K562 (cell line): ENCODE measurements around the gene KCTD19. TPM values are rescaled to one million over a fixed set of nuclear protein-coding genes. Genes with fewer than 3 reads are reported as not detected.

Source experiments
- COPS2 ChIP-seq: fragments of 450-650 bp; conservative IDR thresholded peaks from 2 replicates; pipeline ENCODE4 v1.6.1; 2016; ENCODE audit warnings: mild to moderate bottlenecking, moderate library complexity
- EHMT2 ChIP-seq: fragments of 450-650 bp; IDR thresholded peaks from 2 replicates; pipeline ENCODE4 v1.6.1; 2018; ENCODE audit warnings: antibody characterized with exemption
- EP400 ChIP-seq: fragments of 450-650 bp; IDR thresholded peaks from 2 replicates; pipeline ENCODE4 v1.6.1; 2017; ENCODE audit warnings: antibody characterized with exemption, mild to moderate bottlenecking, moderate library complexity
- HINFP ChIP-seq: fragments of 450-650 bp; conservative IDR thresholded peaks from 2 replicates; pipeline ENCODE4 v1.6.1; 2016; ENCODE audit warnings: missing genetic modification characterization, low read depth, mild to moderate bottlenecking, control low read depth, missing compliant biosample characterization
- KDM1A ChIP-seq, 2 experiments: fragments of 450-650 bp; IDR thresholded peaks; 2 replicates each; pipeline ENCODE4 v1.6.1; 2016; ENCODE audit warnings: mild to moderate bottlenecking in 2 of 2
- KDM5B ChIP-seq: fragments of 200-600 bp; sonication (generic); IDR thresholded peaks from 2 replicates; pipeline ENCODE4 v1.6.1; 2012; ENCODE audit warnings: low read depth, mild to moderate bottlenecking, moderate library complexity, low read length, control low read depth, inconsistent platforms; ENCODE audit not compliant: insufficient replicate concordance
- MCM7 ChIP-seq, 2 experiments: fragments of 450-650 bp; IDR thresholded peaks; 2 replicates each; pipeline ENCODE4 v1.6.1; 2016 to 2018
- MTF1 ChIP-seq: fragments of 250-450 bp; sonication (Bioruptor Pico); IDR thresholded peaks from 2 replicates; pipeline ENCODE4 v1.9.0; 2021; ENCODE audit warnings: moderate library complexity, mild to moderate bottlenecking, inconsistent platforms, borderline replicate concordance
- NCOA2 ChIP-seq, 2 experiments: fragments of 450-650 bp; IDR thresholded peaks; 2 replicates each; pipeline ENCODE4 v1.6.1; 2018; ENCODE audit warnings: mild to moderate bottlenecking in 2 of 2, moderate library complexity in 1 of 2; ENCODE audit not compliant: partially characterized antibody in 2 of 2
- NFE2 ChIP-seq: IDR thresholded peaks from 2 replicates; pipeline ENCODE4 v1.6.1; 2014; ENCODE audit warnings: antibody characterized with exemption, low read depth
- NUFIP1 ChIP-seq: fragments of 450-650 bp; IDR thresholded peaks from 2 replicates; pipeline ENCODE4 v1.6.1; 2018; ENCODE audit not compliant: partially characterized antibody
- PHF8 ChIP-seq: fragments of 200-600 bp; sonication (generic); IDR thresholded peaks from 2 replicates; pipeline ENCODE4 v1.6.1; 2012; ENCODE audit warnings: mixed run types, mild to moderate bottlenecking, inconsistent platforms, low read length, moderate library complexity, borderline replicate concordance
- PKNOX1 ChIP-seq: fragments of 450-650 bp; IDR thresholded peaks from 2 replicates; pipeline ENCODE4 v1.6.1; 2016
- SOX6 ChIP-seq: fragments of 450-650 bp; IDR thresholded peaks from 2 replicates; pipeline ENCODE4 v1.6.1; 2014; ENCODE audit warnings: mild to moderate bottlenecking
- SRF ChIP-seq, 2 experiments: fragments of 250-450, 450-650 bp in 1 of 2; sonication (Bioruptor Pico) in 1 of 2; sonication (generic) in 1 of 2; formaldehyde crosslinking; IDR thresholded peaks; 2 replicates each; pipeline versions ENCODE4 v1.5.0 to v1.5.1; 2020 to 2022; ENCODE audit warnings: mild to moderate bottlenecking in 1 of 2, missing genetic modification reagents in 1 of 2
- STAT5A ChIP-seq: IDR thresholded peaks from 2 replicates; pipeline ENCODE4 v1.6.1; 2012; ENCODE audit warnings: low read length, inconsistent platforms, borderline replicate concordance
- SUPT5H ChIP-seq: fragments of 450-650 bp; IDR thresholded peaks from 2 replicates; pipeline ENCODE4 v1.6.1; 2016
- TEAD2 ChIP-seq: fragments of 450-650 bp; IDR thresholded peaks from 2 replicates; pipeline ENCODE4 v1.6.1; 2016; ENCODE audit warnings: missing genetic modification characterization, control low read depth, missing compliant biosample characterization
- TSC22D4 ChIP-seq: fragments of 450-650 bp; IDR thresholded peaks from 2 replicates; pipeline ENCODE4 v1.6.1; 2016; ENCODE audit warnings: missing genetic modification characterization, missing biosample characterization, control low read depth
- XRCC5 ChIP-seq: fragments of 200-400 bp; formaldehyde crosslinking; IDR thresholded peaks from 2 replicates; pipeline ENCODE4 v1.6.1; 2017; ENCODE audit warnings: low read depth, mild to moderate bottlenecking, low read length
- ZBTB17 ChIP-seq: fragments of 450-650 bp; formaldehyde crosslinking; IDR thresholded peaks from 2 replicates; pipeline ENCODE4 v1.4.0; 2020; ENCODE audit warnings: mild to moderate bottlenecking
- ZNF124 ChIP-seq: sonication (generic); formaldehyde crosslinking; IDR thresholded peaks from 2 replicates; pipeline ENCODE4 v1.8.1; 2022; ENCODE audit warnings: missing genetic modification reagents
- ZNF280B ChIP-seq: fragments of 250-450 bp; sonication (Bioruptor Pico); IDR thresholded peaks from 2 replicates; pipeline ENCODE4 v1.5.1; 2021; ENCODE audit warnings: mild to moderate bottlenecking
- ZNF316 ChIP-seq: fragments of 450-650 bp; IDR thresholded peaks from 2 replicates; pipeline ENCODE4 v1.6.1; 2016
- ZNF696 ChIP-seq: fragments of 250-450 bp; sonication (Bioruptor Pico); conservative IDR thresholded peaks from 2 replicates; pipeline ENCODE4 v1.4.0; 2020; ENCODE audit warnings: mild to moderate bottlenecking, moderate library complexity
- ZNF764 ChIP-seq: fragments of 250-450 bp; sonication (Bioruptor Pico); IDR thresholded peaks from 2 replicates; pipeline ENCODE4 v1.4.0; 2020; ENCODE audit warnings: low read depth, mild to moderate bottlenecking, moderate library complexity
- ZNF766 ChIP-seq: fragments of 200-800 bp; sonication (Bioruptor generic); conservative IDR thresholded peaks from 2 replicates; pipeline ENCODE4 v1.6.1; 2016; ENCODE audit warnings: missing genetic modification characterization, missing compliant biosample characterization
- polyA plus RNA-seq, 8 experiments: library from polyadenylated mRNA; depleted of rRNA in 4 of 8; stranded (reverse) in 5 of 8; unstranded in 3 of 8; fragments of >200 nt; fragmentation: Nextera tagmentation in 2 of 8; fragmentation: Illumina TruSeq in 1 of 8; extraction: Ambion mirVana in 2 of 8; extraction: Trizol in 1 of 8; gene quantifications; 2 replicates each; pipeline versions ENCODE4 v1.2.1 to v1.2.3, GENCODE V29; 2011 to 2014; ENCODE audit warnings: inconsistent platforms in 1 of 8, missing spikeins in 1 of 8
- total RNA-seq, 7 experiments: library from RNA; depleted of rRNA in 6 of 7; stranded (reverse); fragments of >200 nt in 6 of 7; fragmentation: Illumina TruSeq in 2 of 7; extraction: Trizol in 2 of 7; gene quantifications; 2 replicates each; pipeline versions ENCODE4 v1.2.1 to v1.2.3, GENCODE V29; 2011 to 2021; ENCODE audit warnings: low replicate concordance in 1 of 7

Gene KCTD19
- total and polyA plus RNA-seq, 9 of the 15 experiments (the other 6 are each of a cell fraction or from before 2014, with no cell fraction given): 0.03 to 0.91 (median 0.22) TPM; not detected in 2

- TF ChIP-seq KDM5B (peak; percentile 35), SRF (CRISPR knock-in tag; IDR thresholded peaks at IDR 0.05) (0 out of 4 replicates have a peak, but pooled peaks of 1 of the 2 experiments have one; percentile 55), XRCC5 (0 out of 2 replicates have a peak, but pooled peaks have one; percentile 24), EP400 (peak; percentile 88), ZBTB17 (CRISPR knock-in tag) (0 out of 2 replicates have a peak, but pooled peaks have one; percentile 27), ZNF764 (no peak), TSC22D4 (tag) (no peak), MCM7 (IDR thresholded peaks at IDR 0.05) (no peak), ZNF124 (CRISPR knock-in tag) (no peak), PKNOX1 (no peak), TEAD2 (peak; percentile 65; the same call in 1 of the 2 replicates), ZNF280B (CRISPR knock-in tag) (no peak), NFE2 (no peak), PHF8 (peak; percentile 49; the same call in 1 of the 2 replicates), ZNF696 (CRISPR knock-in tag) (no peak), ZNF766 (CRISPR knock-in tag) (0 out of 2 replicates have a peak, but pooled peaks have one; percentile 86), COPS2 (no peak), SOX6 (no peak), HINFP (no peak), SUPT5H (peak; percentile 58), STAT5A (no peak), NUFIP1 (no peak), MTF1 (CRISPR knock-in tag) (no peak), ZNF316 (no peak), EHMT2 (no peak), NCOA2 (IDR thresholded peaks at IDR 0.05; ENCODE audit: partially characterized antibody in 2 of 2) (no peak), KDM1A (IDR thresholded peaks at IDR 0.05) (no peak)
Observed at GRCh38 chr16:67246081-67246755, 80.3 kb downstream of the KCTD19 start (continued).
